CD4-positive, alpha-beta T cell treated with Interleukin-15 for 4 hours (primary cell): ENCODE data around the gene PIN1.
A peak's percentile ranks its signal among the peaks of the same experiment; 100 is the strongest.

Experiments used
- DNase-seq: peaks from one replicate; pipeline ENCODE4 v3.0.0-alpha.2; 2020; ENCODE audit warnings: low spot score

PIN1 gene

DNA sequence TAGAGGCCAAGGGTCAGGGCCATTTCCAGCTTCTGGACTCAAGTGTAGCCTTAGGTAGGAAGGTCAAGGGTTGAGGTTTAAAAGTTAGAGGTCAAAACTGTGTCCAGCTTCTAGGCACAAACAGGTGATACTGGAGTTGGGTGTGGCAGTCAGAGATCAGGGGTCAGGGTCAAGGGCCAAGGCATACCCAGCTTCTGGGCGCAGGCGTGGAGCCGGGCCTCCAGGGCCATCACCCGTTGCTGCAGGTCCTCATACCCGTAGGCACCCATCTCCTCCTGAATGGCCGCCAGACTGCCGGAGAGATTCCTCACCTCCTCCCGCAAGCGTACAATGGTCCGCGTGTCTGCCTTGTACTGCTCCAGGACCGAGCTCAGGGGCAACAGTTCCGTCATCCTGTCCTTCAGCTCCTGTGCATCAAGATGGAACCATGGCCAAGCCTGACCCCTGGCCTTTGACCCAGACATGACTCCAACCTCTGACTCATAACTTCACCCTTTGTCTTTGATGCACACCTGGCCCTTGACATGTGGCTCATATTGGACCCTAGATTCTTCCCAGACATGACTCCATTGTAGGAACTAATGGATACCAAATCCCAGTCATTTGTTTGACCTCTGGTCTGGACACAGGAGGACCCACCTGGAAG, 22.1 kb downstream of the PIN1 start:
- DNase-seq = no peak

DNA sequence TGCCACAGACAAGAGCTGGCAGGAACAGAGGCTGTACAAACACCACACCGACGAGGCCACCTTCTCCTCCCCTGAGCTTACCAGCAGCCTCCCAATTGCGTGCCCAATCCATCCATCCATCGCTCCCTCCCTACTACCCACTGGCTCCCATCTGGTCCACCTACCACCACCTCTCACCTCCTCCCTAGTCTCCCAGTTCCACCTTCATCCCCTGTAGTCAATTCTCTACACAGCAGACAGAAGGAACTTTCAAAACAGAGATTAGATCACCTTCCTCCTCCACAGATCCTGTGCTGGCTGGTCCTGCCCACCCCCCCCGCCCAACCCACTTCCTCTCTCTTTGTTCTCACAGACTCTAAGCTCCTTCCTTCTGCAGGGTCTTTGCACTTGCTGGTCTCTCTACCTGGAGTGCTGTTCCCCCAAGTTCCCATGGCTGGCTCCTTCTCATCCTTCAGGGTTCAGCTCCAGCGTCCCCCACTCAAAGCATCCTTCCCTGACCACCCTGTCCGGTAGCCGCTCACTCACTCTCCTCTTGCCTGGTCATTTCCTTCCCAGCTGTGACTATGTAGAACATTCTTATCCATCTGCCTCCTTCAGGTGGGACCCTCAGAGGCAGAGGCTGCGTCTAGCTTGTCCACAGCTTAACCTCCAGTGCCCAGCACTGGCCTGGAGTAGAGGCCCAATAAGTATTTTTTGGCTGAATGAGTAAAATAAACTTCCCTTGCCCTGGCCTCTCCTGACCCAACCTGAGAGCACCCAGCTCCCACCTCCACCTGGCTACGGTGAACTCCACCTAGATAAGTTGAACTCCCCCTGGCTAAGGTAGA, 23.0 kb downstream of the PIN1 start:
- DNase-seq = peak; percentile 46

DNA sequence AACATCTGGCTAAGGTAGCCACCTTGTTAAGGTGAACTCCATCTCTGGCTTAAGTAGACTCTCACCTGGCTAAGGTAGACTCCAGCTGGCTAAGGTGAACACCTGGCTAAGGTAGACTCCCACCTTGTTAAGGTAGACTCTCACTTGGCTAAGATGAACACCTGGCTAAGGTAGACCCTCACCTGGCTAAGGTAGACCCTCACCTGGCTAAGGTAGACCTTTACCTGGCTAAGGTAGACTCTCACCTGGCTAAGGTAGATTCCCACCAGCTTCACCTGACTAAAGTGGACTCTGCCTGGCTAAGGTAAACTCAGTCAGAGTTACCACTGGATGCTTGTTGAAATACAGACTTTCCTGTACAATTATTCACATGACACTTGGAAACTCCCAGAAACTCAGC, 23.6 kb downstream of the PIN1 start:
- no peak for DNase-seq

- DNase-seq = no peak
Observed at GRCh38 chr19:9860407-9860806, 25.3 kb downstream of the PIN1 start.

DNA sequence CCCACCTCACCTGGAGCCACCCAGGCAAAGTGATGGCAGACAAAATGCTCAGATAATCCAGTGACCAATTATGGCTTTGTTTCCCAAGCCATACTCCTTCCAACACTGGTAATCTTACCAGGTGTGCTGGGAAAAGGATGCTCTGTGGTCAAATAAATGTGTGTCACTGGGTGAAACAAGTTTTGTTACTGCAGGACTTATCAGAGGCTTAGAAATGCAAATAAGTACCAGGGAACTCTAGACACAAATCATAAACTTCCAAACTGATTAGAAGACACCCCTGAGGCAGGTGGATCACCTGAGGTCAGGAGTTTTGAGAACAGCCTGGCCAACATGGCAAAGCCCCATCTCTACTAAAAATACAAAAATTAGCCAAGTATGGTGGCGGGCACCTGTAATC, 26.4 kb downstream of the PIN1 start:
- DNase-seq = no peak

DNA sequence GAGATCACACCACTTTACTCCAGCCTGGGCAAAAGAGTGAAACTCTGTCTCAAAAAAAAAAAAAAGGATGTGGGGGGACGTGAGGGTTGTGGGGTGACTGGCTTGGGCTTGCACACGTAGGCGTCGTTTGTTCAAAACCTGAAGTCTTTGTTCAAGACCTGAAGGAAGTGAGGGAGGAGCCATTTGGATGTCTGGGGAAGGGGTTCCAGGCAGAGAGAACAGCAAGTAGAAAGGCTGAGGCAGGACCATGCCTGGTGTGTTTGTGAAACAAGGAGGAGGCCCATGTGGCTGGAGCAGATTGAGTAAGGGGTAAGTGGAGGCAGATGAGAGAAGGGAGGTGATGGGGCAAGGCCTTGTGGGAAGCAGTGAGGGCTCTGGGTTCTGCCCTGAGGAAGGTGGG, 27.8 kb downstream of the PIN1 start:
- no peak for DNase-seq

- peak; percentile 24 for DNase-seq
Observed at GRCh38 chr19:9863759-9864158, 28.6 kb downstream of the PIN1 start.

- DNase-seq = peak; percentile 45
Observed at GRCh38 chr19:9865732-9866501, 30.8 kb downstream of the PIN1 start.

DNA sequence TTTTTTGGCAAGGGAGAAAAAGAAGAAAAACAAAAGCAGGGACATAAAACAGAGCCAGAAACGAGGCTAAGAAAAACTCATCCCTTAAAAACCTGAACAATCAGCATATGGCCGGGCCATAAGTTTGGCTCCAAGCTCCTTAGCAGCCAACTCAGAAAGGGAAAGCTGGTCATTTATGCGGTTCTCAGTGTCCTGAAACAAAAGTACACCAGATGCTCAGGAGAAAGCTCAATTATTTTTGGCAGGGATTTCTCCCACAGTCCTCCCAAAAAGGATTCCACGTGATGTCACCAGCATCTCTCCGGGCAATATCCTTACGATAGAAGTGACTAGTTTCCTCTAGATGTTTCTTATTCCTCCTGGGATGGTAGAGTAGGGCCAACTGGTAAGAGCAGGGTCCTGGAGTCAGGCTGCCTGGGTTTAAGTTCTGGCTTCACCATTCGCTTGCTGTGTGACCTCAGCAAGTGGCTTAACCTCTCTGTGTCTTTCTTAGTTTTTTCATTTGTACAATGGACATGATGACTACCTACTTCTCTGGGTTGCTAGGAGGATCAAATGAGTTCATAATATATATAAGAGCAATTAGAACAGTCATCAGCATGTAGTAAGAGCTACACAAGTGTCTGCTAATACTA, 34.0 kb downstream of the PIN1 start:
- DNase-seq = no peak

DNA sequence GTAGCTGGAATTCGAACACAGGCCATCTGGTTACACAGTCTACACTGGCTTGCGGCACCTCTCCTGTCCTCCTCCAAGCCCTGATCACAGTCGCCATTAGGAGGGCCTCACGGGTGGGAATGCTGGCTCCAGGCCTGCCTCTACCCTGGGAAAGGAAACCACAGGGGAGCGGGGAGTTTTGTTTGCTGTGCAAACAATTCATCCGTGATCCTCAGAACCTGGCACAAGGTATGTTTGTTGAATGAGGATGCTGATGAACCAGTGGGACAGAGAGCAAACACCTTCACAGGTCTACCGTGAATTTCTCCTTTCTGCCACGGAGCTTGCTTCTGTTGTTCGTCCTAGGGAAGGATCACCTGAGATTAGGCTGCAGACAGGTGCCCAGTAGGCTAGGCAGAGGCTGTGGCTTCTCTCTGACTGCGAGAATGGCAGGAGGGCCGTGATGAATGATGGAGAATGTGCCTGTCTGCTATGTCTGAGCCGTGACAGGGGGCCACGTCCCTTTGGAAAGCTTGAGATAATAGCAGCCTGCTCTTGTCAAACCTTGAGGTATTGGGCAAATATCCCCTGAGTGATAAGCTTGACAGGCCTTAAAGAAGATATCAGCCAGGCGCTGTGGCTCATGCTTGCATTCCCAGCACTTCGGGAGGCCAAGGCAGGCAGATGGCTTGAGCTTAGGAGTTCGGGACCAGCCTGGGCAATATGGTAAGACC, 36.7 kb downstream of the PIN1 start:
- no peak for DNase-seq

- DNase-seq = no peak
Observed at GRCh38 chr19:9872618-9873242, 37.6 kb downstream of the PIN1 start.

DNA sequence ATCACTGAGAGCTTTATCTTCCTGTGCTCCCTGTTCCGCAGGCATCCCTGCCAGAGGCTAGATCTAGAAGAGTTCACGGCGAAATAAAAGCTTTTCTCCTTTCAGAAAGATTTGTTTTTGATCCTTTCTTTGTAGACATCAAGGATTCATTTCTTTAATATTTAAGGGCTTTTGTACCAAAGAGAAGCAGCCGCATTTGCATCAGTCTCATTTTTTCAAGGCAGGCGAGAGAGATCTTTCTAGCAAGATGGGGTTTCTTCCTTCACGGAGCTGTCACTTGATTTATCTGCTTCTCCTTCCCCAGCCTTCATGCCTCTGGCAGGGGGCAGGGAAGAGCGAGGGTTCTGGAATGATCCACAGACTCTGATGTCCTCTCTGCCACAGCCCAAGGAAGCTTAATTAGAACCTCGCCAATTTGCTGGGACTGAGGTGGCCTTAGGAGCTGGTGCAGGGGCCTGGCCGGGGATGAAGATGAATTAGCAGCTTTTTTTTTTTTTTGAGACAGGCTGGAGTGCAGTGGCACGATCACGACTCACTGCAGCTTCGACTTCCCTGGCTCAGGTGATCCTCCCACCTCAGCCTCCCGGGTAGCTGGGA, 40.0 kb downstream of the PIN1 start:
- DNase-seq = no peak

- no peak for DNase-seq
Observed at GRCh38 chr19:9875796-9876195, 40.7 kb downstream of the PIN1 start.

DNA sequence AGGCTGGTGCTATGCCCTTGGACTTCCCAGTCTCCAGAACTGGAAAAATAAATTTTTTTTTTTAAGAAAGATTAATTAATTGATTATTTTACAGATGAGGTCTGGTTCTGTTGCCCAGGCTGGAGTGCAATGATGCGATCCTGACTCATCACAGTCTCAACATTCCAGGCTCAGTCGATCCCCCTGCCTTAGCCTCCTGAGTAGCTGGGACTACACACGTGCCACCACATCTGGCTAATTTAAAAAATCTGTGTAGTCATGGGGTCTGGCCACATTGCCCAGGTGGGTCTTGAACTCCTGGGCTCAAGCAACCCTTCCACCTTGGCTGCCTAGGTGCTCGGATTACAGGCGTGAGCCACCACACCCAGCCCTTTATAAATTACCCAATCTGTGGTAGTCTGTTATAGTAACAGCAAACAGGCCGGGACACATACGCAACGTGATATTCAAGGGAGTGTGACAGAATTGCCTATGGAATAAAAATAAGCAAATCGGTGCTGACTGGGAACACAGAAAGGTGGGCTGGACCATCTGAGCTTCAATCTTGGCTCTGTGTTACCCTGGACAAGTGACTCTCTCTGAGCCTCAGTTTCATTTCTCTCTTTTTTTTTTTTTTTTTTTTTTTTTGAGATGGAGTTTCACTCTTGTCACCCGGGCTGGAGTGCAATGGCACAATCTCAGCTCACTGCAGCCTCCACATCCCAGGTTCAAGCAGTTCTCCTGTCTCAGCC, 42.8 kb downstream of the PIN1 start:
- DNase-seq = no peak

DNA sequence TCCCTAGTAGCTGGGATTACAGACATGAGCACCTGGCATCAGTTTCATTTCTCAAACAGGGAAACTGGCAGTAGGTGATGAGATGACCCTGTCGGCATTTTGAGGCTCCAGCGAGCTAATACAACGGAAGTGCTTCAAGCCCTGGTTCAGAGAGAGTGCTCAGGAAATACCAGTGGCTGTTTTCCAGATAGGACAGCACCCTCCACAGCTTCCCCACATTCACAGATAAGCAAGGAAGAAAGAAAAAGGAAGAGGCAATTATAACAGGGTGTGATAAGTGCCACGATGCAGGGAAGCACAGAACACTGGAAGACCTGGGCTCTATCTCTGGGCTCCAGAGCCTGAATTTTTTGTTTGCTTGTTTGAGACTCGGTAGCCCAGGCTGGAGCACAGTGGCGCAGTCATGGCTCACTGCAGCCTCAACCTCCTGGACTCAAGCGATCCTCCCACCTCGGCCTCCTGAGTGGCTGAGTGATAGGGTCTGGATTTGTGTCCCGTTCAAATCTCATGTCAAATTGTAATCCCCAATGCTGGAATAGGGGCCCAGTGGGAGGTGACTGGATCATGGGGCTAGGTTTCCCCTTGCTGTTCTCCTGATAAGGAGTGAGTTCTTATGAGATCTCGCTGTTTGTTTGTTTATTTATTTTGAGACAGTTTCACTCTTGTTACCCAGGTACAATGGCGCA, 43.5 kb downstream of the PIN1 start:
- DNase-seq = no peak

DNA sequence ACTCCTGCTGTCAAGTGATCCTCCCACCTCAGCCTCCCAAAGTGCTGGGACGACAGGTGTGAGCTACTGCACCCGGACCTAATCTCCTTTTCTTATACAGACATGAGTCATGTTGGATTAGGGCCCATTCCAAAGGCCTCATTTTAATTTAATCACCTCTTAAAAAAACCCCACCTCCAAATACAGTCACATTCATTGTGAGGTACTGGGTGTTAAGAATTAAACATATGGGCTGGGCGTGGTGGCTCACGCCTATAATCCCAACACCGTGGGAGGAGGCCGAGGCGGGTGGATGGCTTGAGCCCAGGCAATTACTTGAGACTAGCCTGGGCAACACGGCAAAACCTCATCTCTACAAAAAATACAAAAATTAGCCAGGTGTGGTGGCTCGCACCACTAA, 46.6 kb downstream of the PIN1 start:
- no peak for DNase-seq

DNA sequence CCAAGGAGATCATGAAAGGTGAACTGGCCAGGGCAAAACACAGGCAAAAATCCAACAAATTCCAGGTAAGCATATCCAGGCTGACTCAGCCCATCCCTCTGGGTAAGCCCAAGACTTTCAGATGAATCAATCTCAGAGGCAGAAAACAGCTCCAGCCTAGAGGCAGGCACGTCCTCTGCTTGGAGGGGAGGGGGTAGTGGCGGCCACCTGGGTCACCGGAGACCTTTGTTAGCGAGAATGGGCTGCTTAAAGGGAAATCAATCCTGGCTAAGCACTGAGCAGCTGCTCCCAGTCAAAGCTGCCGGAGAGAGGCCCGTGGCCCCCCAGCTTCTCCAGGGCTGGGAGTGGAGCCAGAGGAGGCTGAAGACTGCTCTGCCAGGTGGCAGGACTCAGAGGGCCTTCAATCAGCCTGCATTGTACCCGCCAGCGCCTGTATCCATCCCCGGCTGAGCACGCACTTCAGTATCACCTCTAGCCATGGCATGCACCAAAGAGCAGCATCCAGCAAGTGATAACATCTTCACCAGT, 48.2 kb downstream of the PIN1 start:
- DNase-seq = no peak

GRCh38 chr19:9883764-9884163, 48.6 kb downstream of the PIN1 start:
- no peak for DNase-seq

- no peak for DNase-seq
Observed at GRCh38 chr19:9885077-9885552, 50.0 kb downstream of the PIN1 start.
